ENCODE results near the gene CPM. TPM values are rescaled to one million over a fixed set of nuclear protein-coding genes. Genes with fewer than 3 reads are reported as not detected.
A peak's percentile ranks its signal among the peaks of the same experiment; 100 is the strongest.
"Not testable (repeated sequence)": the region's sequence is repeated elsewhere in the genome, so short reads cannot be mapped to it uniquely, and the experiment has no call there.

Gene CPM
- total RNA-seq, 1 donor from 2014 or later: 2.2 TPM

- DNase-seq: no peak
Observed at GRCh38 chr12:68846811-68847210, 86.2 kb downstream of the CPM start.

- no peak for DNase-seq
Observed at GRCh38 chr12:68844788-68845695, 87.9 kb downstream of the CPM start.

DNA sequence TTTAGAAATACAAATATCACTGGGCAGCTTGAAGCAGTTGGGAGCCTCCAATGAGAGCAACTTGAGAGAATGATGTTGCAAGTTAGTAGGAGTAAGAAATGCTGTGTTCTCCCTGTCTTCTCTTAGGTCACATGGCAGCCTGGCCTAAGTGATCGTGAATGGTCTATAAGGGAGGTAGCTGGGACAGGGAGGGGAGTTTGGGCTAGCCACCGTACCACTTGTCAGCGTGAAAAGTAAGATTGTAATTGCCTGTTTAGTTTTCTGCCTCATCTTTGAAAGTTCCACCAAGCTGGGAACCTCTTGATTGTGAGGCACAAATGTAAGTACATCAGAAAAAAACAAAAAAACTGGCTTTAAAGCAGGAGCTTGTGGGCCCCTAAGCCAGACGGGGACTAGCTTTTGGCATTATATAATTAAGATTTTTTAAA lies 88.6 kb downstream of the CPM start:
- DNase-seq: no peak

DNA sequence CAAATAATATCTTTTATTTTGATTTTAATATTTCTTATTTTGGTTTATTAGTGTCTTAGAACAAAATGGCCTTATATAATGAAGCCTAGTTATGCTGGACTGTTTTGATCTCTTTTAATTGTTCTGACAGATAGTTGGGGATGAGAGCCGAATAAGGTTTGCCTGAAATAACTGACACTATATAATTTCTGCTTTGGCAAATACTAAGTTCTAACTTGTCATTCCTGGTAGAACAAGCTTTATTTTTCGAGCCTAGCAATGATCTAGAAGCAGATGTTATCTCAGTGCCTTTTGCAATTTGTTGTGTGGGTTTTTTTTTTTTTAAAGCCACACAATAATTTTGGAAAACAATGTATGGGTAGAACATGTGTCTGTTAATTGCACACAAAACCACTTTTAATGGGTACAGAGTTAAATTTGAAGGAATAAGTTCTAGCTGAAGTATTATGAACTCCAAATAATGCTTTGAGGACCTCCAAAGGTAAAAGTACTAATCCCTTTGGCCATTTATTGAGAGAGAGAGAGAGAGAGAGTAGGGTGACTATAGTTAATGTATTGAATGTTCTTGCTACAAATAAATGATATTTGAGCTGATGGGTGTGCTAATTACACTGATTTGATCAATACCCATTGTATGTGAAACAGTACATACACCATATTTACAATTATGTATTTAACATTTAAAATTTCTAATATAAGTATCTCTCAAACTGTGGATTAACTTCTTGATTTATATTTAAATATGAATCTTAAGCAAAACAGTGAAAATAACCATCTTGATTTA lies 90.0 kb downstream of the CPM start:
- DNase-seq: no peak

- DNase-seq: no peak
Observed at GRCh38 chr12:68842123-68842522, 90.8 kb downstream of the CPM start.

GRCh38 chr12:68841717-68842116 lies 91.3 kb downstream of the CPM start:
- DNase-seq: no peak

DNA sequence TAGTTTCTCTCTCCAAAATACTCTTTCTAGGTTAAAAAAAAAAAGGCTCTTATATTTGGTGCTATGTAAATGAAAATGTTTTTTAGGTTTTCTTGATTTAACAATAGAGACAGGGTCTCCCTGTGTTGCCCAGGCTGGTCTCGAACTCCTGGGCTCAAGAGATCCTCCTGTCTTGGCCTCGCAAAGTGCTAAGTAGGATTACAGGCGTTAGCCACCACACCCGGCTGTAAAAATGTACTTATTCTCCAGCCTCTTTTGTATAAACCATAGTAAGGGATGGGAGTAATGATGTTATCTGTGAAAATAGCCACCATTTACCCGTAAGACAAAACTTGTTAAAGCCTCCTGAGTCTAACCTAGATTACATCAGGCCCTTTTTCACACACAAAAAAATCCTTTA lies 91.8 kb downstream of the CPM start:
- not testable (repeated sequence) for DNase-seq

DNA sequence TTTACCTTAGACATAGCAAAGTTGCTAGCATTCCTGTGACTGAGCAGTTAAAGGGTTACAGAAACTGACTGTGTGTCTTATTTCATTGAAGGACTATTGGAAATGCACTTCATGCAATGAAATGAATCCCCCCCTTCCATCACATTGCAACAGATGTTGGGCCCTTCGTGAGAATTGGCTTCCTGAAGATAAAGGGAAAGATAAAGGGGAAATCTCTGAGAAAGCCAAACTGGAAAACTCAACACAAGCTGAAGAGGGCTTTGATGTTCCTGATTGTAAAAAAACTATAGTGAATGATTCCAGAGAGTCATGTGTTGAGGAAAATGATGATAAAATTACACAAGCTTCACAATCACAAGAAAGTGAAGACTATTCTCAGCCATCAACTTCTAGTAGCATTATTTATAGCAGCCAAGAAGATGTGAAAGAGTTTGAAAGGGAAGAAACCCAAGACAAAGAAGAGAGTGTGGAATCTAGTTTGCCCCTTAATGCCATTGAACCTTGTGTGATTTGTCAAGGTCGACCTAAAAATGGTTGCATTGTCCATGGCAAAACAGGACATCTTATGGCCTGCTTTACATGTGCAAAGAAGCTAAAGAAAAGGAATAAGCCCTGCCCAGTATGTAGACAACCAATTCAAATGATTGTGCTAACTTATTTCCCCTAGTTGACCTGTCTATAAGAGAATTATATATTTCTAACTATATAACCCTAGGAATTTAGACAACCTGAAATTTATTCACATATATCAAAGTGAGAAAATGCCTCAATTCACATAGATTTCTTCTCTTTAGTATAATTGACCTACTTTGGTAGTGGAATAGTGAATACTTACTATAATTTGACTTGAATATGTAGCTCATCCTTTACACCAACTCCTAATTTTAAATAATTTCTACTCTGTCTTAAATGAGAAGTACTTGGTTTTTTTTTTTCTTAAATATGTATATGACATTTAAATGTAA lies 93.5 kb downstream of the CPM start:
- no peak for DNase-seq

GRCh38 chr12:68838046-68838886 lies 94.7 kb downstream of the CPM start:
- DNase-seq: no peak

GRCh38 chr12:68837215-68837614 lies 95.8 kb downstream of the CPM start:
- no peak for DNase-seq

- no peak for DNase-seq
Observed at GRCh38 chr12:68835333-68835908, 97.5 kb downstream of the CPM start.

DNA sequence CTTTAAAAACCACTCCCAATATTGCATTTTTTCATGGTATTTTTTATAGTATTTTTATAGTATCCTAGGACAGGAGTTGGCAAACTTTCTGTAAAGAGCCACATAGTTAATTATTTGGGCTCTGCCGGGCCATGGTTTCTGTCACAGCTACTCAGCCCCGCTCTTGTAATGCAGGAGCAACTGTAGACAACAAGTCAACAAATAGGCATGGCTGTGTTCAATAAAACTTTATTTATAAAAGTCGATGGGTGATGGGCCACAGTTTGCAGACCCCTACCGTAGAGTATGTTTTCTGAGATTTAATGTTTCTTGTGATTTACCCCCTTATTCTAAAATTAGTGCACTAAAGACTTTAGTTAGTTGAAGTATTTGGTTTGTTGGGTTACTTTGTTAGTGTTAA lies 99.5 kb downstream of the CPM start:
- DNase-seq: no peak

- no peak for DNase-seq
Observed at GRCh38 chr12:68832504-68832867, 100.5 kb downstream of the CPM start.

DNA sequence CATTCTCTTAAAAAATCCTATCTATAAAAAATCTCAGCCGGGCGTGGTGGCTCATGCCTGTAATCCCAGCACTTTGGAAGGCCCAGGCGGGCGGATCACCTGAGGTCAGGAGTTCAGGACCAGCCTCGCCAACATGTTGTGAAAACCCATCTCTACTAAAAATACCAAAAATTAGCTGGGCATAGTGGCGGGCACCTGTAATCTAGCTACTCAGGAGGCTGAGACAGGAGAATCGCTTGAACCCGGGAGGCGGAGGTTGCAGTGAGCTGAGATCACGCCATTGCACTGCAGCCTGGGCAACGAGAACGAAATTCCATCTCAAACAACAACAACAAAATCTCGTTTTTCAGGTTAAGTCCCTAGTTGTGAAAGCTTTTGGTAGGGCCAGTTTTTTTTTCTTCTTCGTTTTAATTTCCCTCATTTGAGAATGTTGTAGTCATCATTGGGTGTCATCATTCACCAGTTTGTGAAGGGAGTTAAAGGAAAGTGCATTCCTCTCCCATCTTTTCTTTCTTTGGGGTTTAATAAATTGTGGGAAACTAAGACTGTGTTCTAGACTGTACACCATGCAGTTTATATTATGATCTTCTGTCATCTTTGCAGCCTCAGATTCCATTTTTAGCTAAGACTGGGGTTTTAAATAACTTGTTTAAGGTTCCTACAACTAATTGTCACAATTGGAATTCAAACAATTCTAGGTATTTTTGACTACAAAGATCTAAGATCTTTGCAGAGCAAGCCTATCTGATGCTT lies 101.0 kb downstream of the CPM start:
- no peak for DNase-seq

- peak; percentile 21 for DNase-seq
Observed at GRCh38 chr12:68831272-68831671, 101.7 kb downstream of the CPM start.

DNA sequence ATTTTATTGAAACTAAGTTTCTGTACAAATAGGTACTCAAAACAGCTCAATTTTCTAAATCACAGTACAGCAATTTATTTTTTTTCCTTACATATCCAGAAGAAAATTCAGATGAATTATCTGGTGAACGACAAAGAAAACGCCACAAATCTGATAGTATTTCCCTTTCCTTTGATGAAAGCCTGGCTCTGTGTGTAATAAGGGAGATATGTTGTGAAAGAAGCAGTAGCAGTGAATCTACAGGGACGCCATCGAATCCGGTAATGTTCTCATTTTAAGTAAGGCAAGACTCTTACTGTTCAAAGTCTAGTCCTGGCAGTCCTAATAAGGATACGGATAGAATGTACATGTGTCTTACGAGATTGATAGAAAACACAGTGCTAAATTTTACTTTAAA lies 104.3 kb downstream of the CPM start:
- DNase-seq: no peak

GRCh38 chr12:68827895-68828671 lies 104.9 kb downstream of the CPM start:
- no peak for DNase-seq

- DNase-seq: no peak
Observed at GRCh38 chr12:68825569-68826217, 107.3 kb downstream of the CPM start.

- no peak for DNase-seq
Observed at GRCh38 chr12:68824597-68825250, 108.2 kb downstream of the CPM start.
